DOHH2 (cell line): ENCODE results near the gene ETF1.

Experiments
- H3F3A ChIP-seq: fragments of 200-600 bp; sonication (generic), shearing (Covaris generic); 2 replicates; pipeline ENCODE4 v1.6.0; 2016; ENCODE audit warnings: antibody characterized with exemption, mild to moderate bottlenecking; ENCODE audit not compliant: control insufficient read depth, insufficient read depth
- H3K27ac ChIP-seq: fragments of 200-600 bp; sonication (generic); 2 replicates; pipeline ENCODE4 v1.5.1; 2014; ENCODE audit warnings: low read depth, mild to moderate bottlenecking, low read length, moderate library complexity
- H3K27me3 ChIP-seq: fragments of 200-600 bp; sonication (generic); 2 replicates; pipeline ENCODE4 v1.6.1; 2014; ENCODE audit warnings: mild to moderate bottlenecking, low read length, mixed read lengths; ENCODE audit not compliant: control insufficient read depth
- H3K36me3 ChIP-seq: fragments of 200-600 bp; sonication (generic); 2 replicates; pipeline ENCODE4 v1.6.1; 2014; ENCODE audit warnings: mild to moderate bottlenecking, low read length, moderate library complexity, mixed read lengths; ENCODE audit not compliant: control insufficient read depth
- H3K4me1 ChIP-seq: fragments of 200-600 bp; sonication (generic); 2 replicates; pipeline ENCODE4 v1.6.1; 2014; ENCODE audit warnings: mild to moderate bottlenecking, low read length, mixed read lengths; ENCODE audit not compliant: control insufficient read depth
- H3K4me2 ChIP-seq: fragments of 200-600 bp; sonication (generic); 2 replicates; pipeline ENCODE4 v1.6.0; 2014; ENCODE audit warnings: mild to moderate bottlenecking, low read length, moderate library complexity
- H3K4me3 ChIP-seq: fragments of 200-600 bp; sonication (generic); 2 replicates; pipeline ENCODE4 v1.5.1; 2014; ENCODE audit warnings: mild to moderate bottlenecking, low read length, mixed read lengths
- H3K79me2 ChIP-seq: fragments of 200-600 bp; sonication (generic); 2 replicates; pipeline ENCODE4 v1.6.1; 2014; ENCODE audit warnings: mild to moderate bottlenecking, low read length, mixed read lengths; ENCODE audit not compliant: control insufficient read depth
- H3K9me2 ChIP-seq: fragments of 200-600 bp; sonication (generic); replicated peaks from 2 replicates; pipeline ENCODE4 v1.6.1; 2014; ENCODE audit warnings: mild to moderate bottlenecking, low read length, mixed read lengths; ENCODE audit not compliant: control insufficient read depth
- H3K9me3 ChIP-seq: fragments of 200-600 bp; sonication (generic); 2 replicates; pipeline ENCODE4 v1.6.1; 2014; ENCODE audit warnings: antibody characterized with exemption, low read length, mixed read lengths; ENCODE audit not compliant: control insufficient read depth, insufficient read depth
- H4K20me1 ChIP-seq: fragments of 200-600 bp; sonication (generic); 2 replicates; pipeline ENCODE4 v1.6.0; 2014; ENCODE audit warnings: low read depth, mild to moderate bottlenecking, antibody characterized with exemption, low read length, moderate library complexity; ENCODE audit not compliant: control insufficient read depth, insufficient read depth
- CTCF ChIP-seq: fragments of 200-600 bp; sonication (generic); IDR thresholded peaks from one replicate; pipeline ENCODE4 v1.5.1; 2014; ENCODE audit warnings: antibody characterized with exemption, mild to moderate bottlenecking, low read depth, low read length; ENCODE audit not compliant: poor library complexity, severe bottlenecking
- EZH2phosphoT487 ChIP-seq: fragments of 200-600 bp; sonication (generic); IDR thresholded peaks from 2 replicates; pipeline ENCODE4 v1.6.1; 2017; ENCODE audit warnings: borderline replicate concordance, mild to moderate bottlenecking, antibody characterized with exemption, low read length, moderate library complexity, mixed read lengths

Gene ETF1

GRCh38 chr5:138503487-138504270, 39.4 kb downstream of the ETF1 start:
- peaks cover 10% of the 10 kb centered on the region; the same call in 1 of the 2 replicates for H3F3A ChIP-seq
- H3K4me3 ChIP-seq = no peak overlapping the region
- H3K36me3 ChIP-seq = peaks cover 25% of the 10 kb centered on the region
- no peak overlapping the region for H3K4me2 ChIP-seq
- H3K9me3 ChIP-seq = no peaks in the 10 kb centered on the region
- no peaks in the 10 kb centered on the region for H4K20me1 ChIP-seq
- no peaks in the 10 kb centered on the region for H3K27me3 ChIP-seq
- no peak overlapping the region for H3K27ac ChIP-seq
- TF ChIP-seq CTCF = peak; percentile 82
- no peak for TF ChIP-seq EZH2phosphoT487
- H3K79me2 ChIP-seq = no peaks in the 10 kb centered on the region
- no peaks in the 10 kb centered on the region for H3K9me2 ChIP-seq
- no peaks in the 10 kb centered on the region for H3K4me1 ChIP-seq

- no peak overlapping the region for H3K4me2 ChIP-seq
Observed at GRCh38 chr5:138502521-138502920, 40.5 kb downstream of the ETF1 start.

GRCh38 chr5:138502121-138502520, 40.9 kb downstream of the ETF1 start:
- H3K27me3 ChIP-seq = no peaks in the 10 kb centered on the region
- no peaks in the 10 kb centered on the region for H4K20me1 ChIP-seq
- H3K79me2 ChIP-seq = no peaks in the 10 kb centered on the region
- H3K4me2 ChIP-seq = no peak overlapping the region
- no peak overlapping the region for H3K4me3 ChIP-seq
- TF ChIP-seq EZH2phosphoT487 (no peak), CTCF (no peak)
- no peak overlapping the region for H3K27ac ChIP-seq
- no peaks in the 10 kb centered on the region for H3K9me3 ChIP-seq
- H3K36me3 ChIP-seq = peaks cover 9% of the 10 kb centered on the region
- H3F3A ChIP-seq = peaks cover 10% of the 10 kb centered on the region; the same call in 1 of the 2 replicates
- no peaks in the 10 kb centered on the region for H3K4me1 ChIP-seq
- H3K9me2 ChIP-seq = no peaks in the 10 kb centered on the region

More at GRCh38 chr5:138502521-138502920, 40.5 kb downstream of the ETF1 start:
- Histone ChIP-seq H3F3A (peaks cover 10% of the 10 kb centered on the region; the same call in 1 of the 2 replicates), H3K9me2 (no peaks in the 10 kb centered on the region), H4K20me1 (no peaks in the 10 kb centered on the region), H3K4me3 (no peak overlapping the region), H3K27ac (no peak overlapping the region), H3K36me3 (peaks cover 13% of the 10 kb centered on the region), H3K4me1 (no peaks in the 10 kb centered on the region), H3K79me2 (no peaks in the 10 kb centered on the region), H3K9me3 (no peaks in the 10 kb centered on the region), H3K27me3 (no peaks in the 10 kb centered on the region)
- TF ChIP-seq EZH2phosphoT487 (no peak), CTCF (no peak)
